ENCODE results near the gene CACHD1. TPM values are rescaled to one million over a fixed set of nuclear protein-coding genes. Genes with fewer than 3 reads are reported as not detected.

The CACHD1 gene
- total and polyA plus RNA-seq, 2 of the 8 experiments (the other 6 are each of a cell fraction or from before 2014, with no cell fraction given) = 22.2 to 42.5 TPM

- TF ChIP-seq CTCF (IDR thresholded peaks at IDR 0.05; ENCODE audit: control extremely low read depth in 1 of 3, insufficient read depth in 1 of 3, low read depth in 1 of 3, low read length in 3 of 3) (no peak), TEAD4 (IDR thresholded peaks at IDR 0.05; ENCODE audit: low read depth, low read length) (no peak), TAF1 (IDR thresholded peaks at IDR 0.05; ENCODE audit: low read depth, low read length) (no peak)
Observed at GRCh38 chr1:64513545-64513944, 43.6 kb downstream of the CACHD1 start (continued).

All from H1 (cell line).